ENCODE data around the gene PGF. TPM values are rescaled to one million over a fixed set of nuclear protein-coding genes. Genes with fewer than 3 reads are reported as not detected.

The PGF gene
- total RNA-seq, 1 experiment from 2014 or later: 6.4 TPM

DNA sequence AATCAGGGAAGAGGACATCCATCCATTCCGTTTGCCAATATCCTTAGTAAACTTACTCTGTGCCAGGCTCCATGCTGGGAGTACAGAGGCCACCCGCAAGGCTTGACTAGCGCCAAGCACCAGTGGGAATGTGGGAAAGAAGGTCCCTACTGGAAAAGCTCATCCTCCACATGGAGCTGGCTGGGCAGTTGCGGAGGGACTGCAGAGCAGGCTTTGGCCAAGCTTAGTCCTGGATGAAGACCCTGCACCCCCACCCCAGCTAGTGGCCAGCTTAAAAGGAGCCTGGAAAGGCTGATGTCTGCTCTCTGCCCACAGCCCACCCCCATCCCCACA lies 25.0 kb upstream of the PGF start:
- ChIA-PET RAD21 (ENCODE audit: low non-redundant PET in 1 of 2, low total read pairs in 2 of 2, uncharacterized antibody in 2 of 2, unreplicated experiment in 2 of 2) (no interaction called here), CTCF (no interaction called here), POLR2A (no interaction called here)
- Histone ChIP-seq H3K9ac (ENCODE audit: low read length) (no peak overlapping the region), H3K36me3 (ENCODE audit: control insufficient read depth in 1 of 2, insufficient read depth in 2 of 2, low read length in 2 of 2) (no peaks in the 10 kb centered on the region), H3K27me3 (ENCODE audit: insufficient read depth, low read length) (no peaks in the 10 kb centered on the region), H3K79me2 (ENCODE audit: insufficient read depth, low read length) (no peaks in the 10 kb centered on the region), H2AFZ (ENCODE audit: low read depth, low read length, poor library complexity, severe bottlenecking) (no peak overlapping the region), H4K20me1 (ENCODE audit: insufficient read depth) (no peaks in the 10 kb centered on the region), H3K4me1 (ENCODE audit: control insufficient read depth in 1 of 2, insufficient read depth in 2 of 2, low read length in 2 of 2) (no peaks in the 10 kb centered on the region), H3K4me2 (ENCODE audit: low read length) (no peak overlapping the region), H3K4me3 (replicated peaks in 1 of 2; ENCODE audit: low read depth in 1 of 2, low read length in 2 of 2) (no peak overlapping the region), H3K9me2 (ENCODE audit: insufficient read depth) (no peaks in the 10 kb centered on the region), H3K9me3 (ENCODE audit: control insufficient read depth in 1 of 2, insufficient read depth in 1 of 2, low read depth in 1 of 2, low read length in 2 of 2) (no peaks in the 10 kb centered on the region), H3K27ac (ENCODE audit: low read depth, low read length) (no peak overlapping the region)
- TF ChIP-seq SP1 (IDR thresholded peaks at IDR 0.05; ENCODE audit: low read depth) (no peak), ELF1 (IDR thresholded peaks at IDR 0.05; ENCODE audit: borderline replicate concordance, low read depth) (no peak), POLR2AphosphoS5 (IDR thresholded peaks at IDR 0.05; ENCODE audit: low read depth, low read length) (no peak), ZFX (IDR thresholded peaks at IDR 0.05) (no peak), CEBPB (IDR thresholded peaks at IDR 0.05; ENCODE audit: low read depth) (no peak), YY1 (IDR thresholded peaks at IDR 0.05; ENCODE audit: extremely low read depth, insufficient replicate concordance, low read depth, low read length) (no peak)
- TF ChIP-seq, protein P1, sequence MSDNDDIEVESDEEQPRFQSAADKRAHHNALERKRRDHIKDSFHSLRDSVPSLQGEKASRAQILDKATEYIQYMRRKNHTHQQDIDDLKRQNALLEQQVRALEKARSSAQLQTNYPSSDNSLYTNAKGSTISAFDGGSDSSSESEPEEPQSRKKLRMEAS (IDR thresholded peaks at IDR 0.05): no peak
- no peak for DNase-seq (ENCODE audit: low read depth, low spot score)
- BruUV-seq (replicated peaks): no TSS peak
- ATAC-seq: no peak
- intact Hi-C loops (cut with micrococcal nuclease): no loop called here

DNA sequence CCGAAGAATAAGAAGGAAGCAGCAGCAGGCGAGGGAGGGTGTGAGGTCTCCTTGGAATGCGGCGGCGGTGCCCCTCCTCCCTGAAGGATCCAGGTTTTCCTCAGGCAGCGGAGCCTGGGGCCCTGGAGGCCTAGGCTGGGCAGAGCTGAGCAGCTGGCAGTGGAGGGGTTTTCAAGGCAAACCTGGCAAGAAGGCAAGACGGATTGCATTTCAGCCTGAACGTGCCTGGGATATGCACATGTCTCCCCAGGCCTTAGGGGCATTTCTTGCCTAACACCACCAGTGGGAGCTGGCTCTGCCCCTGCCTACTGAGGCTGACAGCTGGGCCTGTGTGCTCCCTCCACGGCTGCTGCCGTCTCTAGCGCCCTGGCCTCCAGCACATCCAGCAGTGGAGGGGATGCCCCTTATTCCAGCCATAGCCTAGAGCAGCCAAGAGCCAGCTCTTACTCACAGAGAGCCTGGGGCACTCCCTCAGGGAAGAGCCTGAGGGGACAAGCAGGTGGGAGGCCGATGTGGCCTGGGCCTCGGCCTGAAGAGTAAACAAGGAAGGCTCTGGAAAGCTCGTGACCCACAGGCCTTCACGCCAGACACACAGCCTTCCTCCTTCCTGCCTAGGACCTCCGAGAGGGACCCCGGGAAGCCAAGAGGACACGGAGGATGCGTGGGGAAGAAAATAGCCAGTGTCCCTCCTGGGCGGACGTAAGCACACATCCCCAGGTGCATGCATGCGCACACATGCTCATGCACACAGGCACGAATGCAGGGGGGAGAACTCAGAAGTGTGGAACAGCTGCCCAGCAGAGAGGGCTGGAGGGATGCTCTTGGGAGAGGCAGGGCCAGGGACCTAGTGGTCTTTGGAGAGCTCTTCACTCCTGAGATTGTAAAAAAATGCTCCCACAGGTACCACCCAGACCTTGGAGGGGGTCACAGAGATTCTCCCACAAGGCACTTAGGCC lies 24.3 kb upstream of the PGF start:
- H3K9ac ChIP-seq (ENCODE audit: low read length): no peak overlapping the region
- H3K9me3 ChIP-seq (ENCODE audit: control insufficient read depth in 1 of 2, insufficient read depth in 1 of 2, low read depth in 1 of 2, low read length in 2 of 2): no peaks in the 10 kb centered on the region
- H3K4me1 ChIP-seq (ENCODE audit: control insufficient read depth in 1 of 2, insufficient read depth in 2 of 2, low read length in 2 of 2): no peaks in the 10 kb centered on the region
- intact Hi-C loops (cut with micrococcal nuclease): no loop called here
- ATAC-seq (peak; percentile 63), DNase-seq (ENCODE audit: low read depth, low spot score) (no peak)
- no peaks in the 10 kb centered on the region for H3K27me3 ChIP-seq (ENCODE audit: insufficient read depth, low read length)
- no peak overlapping the region for H3K4me2 ChIP-seq (ENCODE audit: low read length)
- no peaks in the 10 kb centered on the region for H3K9me2 ChIP-seq (ENCODE audit: insufficient read depth)
- H3K27ac ChIP-seq (ENCODE audit: low read depth, low read length): no peak overlapping the region
- ChIA-PET CTCF (no interaction called here), RAD21 (ENCODE audit: low non-redundant PET in 1 of 2, low total read pairs in 2 of 2, uncharacterized antibody in 2 of 2, unreplicated experiment in 2 of 2) (interaction anchor here in 1 of 2 experiments (0.7 kb wide), 1 partner anchor 18 kb away, joined by 10 read pairs; no protein-coding TSS in a partner anchor), POLR2A (no interaction called here)
- H3K79me2 ChIP-seq (ENCODE audit: insufficient read depth, low read length): no peaks in the 10 kb centered on the region
- no peak overlapping the region for H3K4me3 ChIP-seq (replicated peaks in 1 of 2; ENCODE audit: low read depth in 1 of 2, low read length in 2 of 2)
- BruUV-seq (replicated peaks): no TSS peak
- H4K20me1 ChIP-seq (ENCODE audit: insufficient read depth): no peaks in the 10 kb centered on the region
- H2AFZ ChIP-seq (ENCODE audit: low read depth, low read length, poor library complexity, severe bottlenecking): no peak overlapping the region
- no peaks in the 10 kb centered on the region for H3K36me3 ChIP-seq (ENCODE audit: control insufficient read depth in 1 of 2, insufficient read depth in 2 of 2, low read length in 2 of 2)
- TF ChIP-seq EZH2 (IDR thresholded peaks at IDR 0.05) (no peak), JUND (IDR thresholded peaks at IDR 0.05) (no peak), ZFX (IDR thresholded peaks at IDR 0.05) (no peak), EGR1 (IDR thresholded peaks at IDR 0.05; ENCODE audit: low read depth) (no peak), FOSL1 (IDR thresholded peaks at IDR 0.05; ENCODE audit: low read depth) (no peak), POLR2A (IDR thresholded peaks at IDR 0.05; ENCODE audit: borderline replicate concordance, extremely low read depth, insufficient read depth, insufficient read length) (no peak), RAD21 (IDR thresholded peaks at IDR 0.05; ENCODE audit: low read depth) (no peak)
- TF ChIP-seq, protein P2, sequence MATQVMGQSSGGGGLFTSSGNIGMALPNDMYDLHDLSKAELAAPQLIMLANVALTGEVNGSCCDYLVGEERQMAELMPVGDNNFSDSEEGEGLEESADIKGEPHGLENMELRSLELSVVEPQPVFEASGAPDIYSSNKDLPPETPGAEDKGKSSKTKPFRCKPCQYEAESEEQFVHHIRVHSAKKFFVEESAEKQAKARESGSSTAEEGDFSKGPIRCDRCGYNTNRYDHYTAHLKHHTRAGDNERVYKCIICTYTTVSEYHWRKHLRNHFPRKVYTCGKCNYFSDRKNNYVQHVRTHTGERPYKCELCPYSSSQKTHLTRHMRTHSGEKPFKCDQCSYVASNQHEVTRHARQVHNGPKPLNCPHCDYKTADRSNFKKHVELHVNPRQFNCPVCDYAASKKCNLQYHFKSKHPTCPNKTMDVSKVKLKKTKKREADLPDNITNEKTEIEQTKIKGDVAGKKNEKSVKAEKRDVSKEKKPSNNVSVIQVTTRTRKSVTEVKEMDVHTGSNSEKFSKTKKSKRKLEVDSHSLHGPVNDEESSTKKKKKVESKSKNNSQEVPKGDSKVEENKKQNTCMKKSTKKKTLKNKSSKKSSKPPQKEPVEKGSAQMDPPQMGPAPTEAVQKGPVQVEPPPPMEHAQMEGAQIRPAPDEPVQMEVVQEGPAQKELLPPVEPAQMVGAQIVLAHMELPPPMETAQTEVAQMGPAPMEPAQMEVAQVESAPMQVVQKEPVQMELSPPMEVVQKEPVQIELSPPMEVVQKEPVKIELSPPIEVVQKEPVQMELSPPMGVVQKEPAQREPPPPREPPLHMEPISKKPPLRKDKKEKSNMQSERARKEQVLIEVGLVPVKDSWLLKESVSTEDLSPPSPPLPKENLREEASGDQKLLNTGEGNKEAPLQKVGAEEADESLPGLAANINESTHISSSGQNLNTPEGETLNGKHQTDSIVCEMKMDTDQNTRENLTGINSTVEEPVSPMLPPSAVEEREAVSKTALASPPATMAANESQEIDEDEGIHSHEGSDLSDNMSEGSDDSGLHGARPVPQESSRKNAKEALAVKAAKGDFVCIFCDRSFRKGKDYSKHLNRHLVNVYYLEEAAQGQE (IDR thresholded peaks at IDR 0.05; ENCODE audit: low read depth): no peak
- TF ChIP-seq, protein P1 (IDR thresholded peaks at IDR 0.05): no peak
- TF ChIP-seq, protein P3, sequence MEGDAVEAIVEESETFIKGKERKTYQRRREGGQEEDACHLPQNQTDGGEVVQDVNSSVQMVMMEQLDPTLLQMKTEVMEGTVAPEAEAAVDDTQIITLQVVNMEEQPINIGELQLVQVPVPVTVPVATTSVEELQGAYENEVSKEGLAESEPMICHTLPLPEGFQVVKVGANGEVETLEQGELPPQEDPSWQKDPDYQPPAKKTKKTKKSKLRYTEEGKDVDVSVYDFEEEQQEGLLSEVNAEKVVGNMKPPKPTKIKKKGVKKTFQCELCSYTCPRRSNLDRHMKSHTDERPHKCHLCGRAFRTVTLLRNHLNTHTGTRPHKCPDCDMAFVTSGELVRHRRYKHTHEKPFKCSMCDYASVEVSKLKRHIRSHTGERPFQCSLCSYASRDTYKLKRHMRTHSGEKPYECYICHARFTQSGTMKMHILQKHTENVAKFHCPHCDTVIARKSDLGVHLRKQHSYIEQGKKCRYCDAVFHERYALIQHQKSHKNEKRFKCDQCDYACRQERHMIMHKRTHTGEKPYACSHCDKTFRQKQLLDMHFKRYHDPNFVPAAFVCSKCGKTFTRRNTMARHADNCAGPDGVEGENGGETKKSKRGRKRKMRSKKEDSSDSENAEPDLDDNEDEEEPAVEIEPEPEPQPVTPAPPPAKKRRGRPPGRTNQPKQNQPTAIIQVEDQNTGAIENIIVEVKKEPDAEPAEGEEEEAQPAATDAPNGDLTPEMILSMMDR (IDR thresholded peaks at IDR 0.05 in 2 of 3, conservative IDR thresholded peaks at IDR 0.05 in 1 of 3; ENCODE audit: borderline replicate concordance in 1 of 3, insufficient read depth in 1 of 3, low read depth in 2 of 3, low read length in 2 of 3): no peak
